Measurements from ENCODE around the gene MFSD6L. TPM values are rescaled to one million over a fixed set of nuclear protein-coding genes. Genes with fewer than 3 reads are reported as not detected.

MFSD6L gene
- total and polyA plus RNA-seq, 10 of the 15 experiments (the other 5 are each of a cell fraction or from before 2014, with no cell fraction given): 0.39 to 3.1 (median 1.1) TPM

- TF ChIP-seq KAT2A (conservative IDR thresholded peaks at IDR 0.05; ENCODE audit: control insufficient read depth, low read depth, low read length) (no peak), POLR2AphosphoS2 (IDR thresholded peaks at IDR 0.05; ENCODE audit: low read depth, low read length) (0 out of 2 replicates have a peak, but pooled peaks have one; percentile 4), SMAD5 (IDR thresholded peaks at IDR 0.05; ENCODE audit: low read depth) (peak; percentile 24; the same call in 1 of the 2 replicates), RAD51 (IDR thresholded peaks at IDR 0.05) (no peak), POLR2AphosphoS5 (IDR thresholded peaks at IDR 0.05; ENCODE audit: low read length) (peak; percentile 47; the same call in 1 of the 2 replicates), SMAD1 (IDR thresholded peaks at IDR 0.05; ENCODE audit: low read depth, partially characterized antibody) (no peak), ATF2 (IDR thresholded peaks at IDR 0.05; ENCODE audit: low read length) (no peak), E2F8 (IDR thresholded peaks at IDR 0.05; ENCODE audit: low read depth, partially characterized antibody) (no peak), YBX1 (IDR thresholded peaks at IDR 0.05) (no peak), RB1 (IDR thresholded peaks at IDR 0.05; ENCODE audit: borderline replicate concordance) (no peak), EP300 (IDR thresholded peaks at IDR 0.05; ENCODE audit: borderline replicate concordance in 1 of 2, control insufficient read depth in 1 of 2, low read depth in 2 of 2, low read length in 2 of 2) (no peak), ZBTB33 (IDR thresholded peaks at IDR 0.05) (no peak), POLR2A (IDR thresholded peaks at IDR 0.05; ENCODE audit: low read depth, low read length) (peak; percentile 47)
- TF ChIP-seq, protein P1, sequence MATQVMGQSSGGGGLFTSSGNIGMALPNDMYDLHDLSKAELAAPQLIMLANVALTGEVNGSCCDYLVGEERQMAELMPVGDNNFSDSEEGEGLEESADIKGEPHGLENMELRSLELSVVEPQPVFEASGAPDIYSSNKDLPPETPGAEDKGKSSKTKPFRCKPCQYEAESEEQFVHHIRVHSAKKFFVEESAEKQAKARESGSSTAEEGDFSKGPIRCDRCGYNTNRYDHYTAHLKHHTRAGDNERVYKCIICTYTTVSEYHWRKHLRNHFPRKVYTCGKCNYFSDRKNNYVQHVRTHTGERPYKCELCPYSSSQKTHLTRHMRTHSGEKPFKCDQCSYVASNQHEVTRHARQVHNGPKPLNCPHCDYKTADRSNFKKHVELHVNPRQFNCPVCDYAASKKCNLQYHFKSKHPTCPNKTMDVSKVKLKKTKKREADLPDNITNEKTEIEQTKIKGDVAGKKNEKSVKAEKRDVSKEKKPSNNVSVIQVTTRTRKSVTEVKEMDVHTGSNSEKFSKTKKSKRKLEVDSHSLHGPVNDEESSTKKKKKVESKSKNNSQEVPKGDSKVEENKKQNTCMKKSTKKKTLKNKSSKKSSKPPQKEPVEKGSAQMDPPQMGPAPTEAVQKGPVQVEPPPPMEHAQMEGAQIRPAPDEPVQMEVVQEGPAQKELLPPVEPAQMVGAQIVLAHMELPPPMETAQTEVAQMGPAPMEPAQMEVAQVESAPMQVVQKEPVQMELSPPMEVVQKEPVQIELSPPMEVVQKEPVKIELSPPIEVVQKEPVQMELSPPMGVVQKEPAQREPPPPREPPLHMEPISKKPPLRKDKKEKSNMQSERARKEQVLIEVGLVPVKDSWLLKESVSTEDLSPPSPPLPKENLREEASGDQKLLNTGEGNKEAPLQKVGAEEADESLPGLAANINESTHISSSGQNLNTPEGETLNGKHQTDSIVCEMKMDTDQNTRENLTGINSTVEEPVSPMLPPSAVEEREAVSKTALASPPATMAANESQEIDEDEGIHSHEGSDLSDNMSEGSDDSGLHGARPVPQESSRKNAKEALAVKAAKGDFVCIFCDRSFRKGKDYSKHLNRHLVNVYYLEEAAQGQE (IDR thresholded peaks at IDR 0.05; ENCODE audit: low read depth, low read length): no peak
- TF ChIP-seq, protein P2, sequence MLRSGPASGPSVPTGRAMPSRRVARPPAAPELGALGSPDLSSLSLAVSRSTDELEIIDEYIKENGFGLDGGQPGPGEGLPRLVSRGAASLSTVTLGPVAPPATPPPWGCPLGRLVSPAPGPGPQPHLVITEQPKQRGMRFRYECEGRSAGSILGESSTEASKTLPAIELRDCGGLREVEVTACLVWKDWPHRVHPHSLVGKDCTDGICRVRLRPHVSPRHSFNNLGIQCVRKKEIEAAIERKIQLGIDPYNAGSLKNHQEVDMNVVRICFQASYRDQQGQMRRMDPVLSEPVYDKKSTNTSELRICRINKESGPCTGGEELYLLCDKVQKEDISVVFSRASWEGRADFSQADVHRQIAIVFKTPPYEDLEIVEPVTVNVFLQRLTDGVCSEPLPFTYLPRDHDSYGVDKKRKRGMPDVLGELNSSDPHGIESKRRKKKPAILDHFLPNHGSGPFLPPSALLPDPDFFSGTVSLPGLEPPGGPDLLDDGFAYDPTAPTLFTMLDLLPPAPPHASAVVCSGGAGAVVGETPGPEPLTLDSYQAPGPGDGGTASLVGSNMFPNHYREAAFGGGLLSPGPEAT (IDR thresholded peaks at IDR 0.05; ENCODE audit: low read depth): no peak
These were observed 18.9 kb upstream of the MFSD6L start (continued) for GRCh38 chr17:8818047-8818446.
